Measurements from ENCODE around the gene QSOX2.

QSOX2 gene

GRCh38 chr9:136170006-136170901 lies 75.4 kb downstream of the QSOX2 start:
- no peak for DNase-seq (ENCODE audit: low read depth)
- H3K4me3 ChIP-seq (ENCODE audit: low read depth, low read length) = no peak overlapping the region
- peak; percentile 74 for TF ChIP-seq CTCF (IDR thresholded peaks at IDR 0.05; ENCODE audit: control insufficient read depth, extremely low read depth, insufficient read depth)

GRCh38 chr9:136169495-136169894 lies 76.1 kb downstream of the QSOX2 start:
- DNase-seq (ENCODE audit: low read depth) = no peak
- no peak for TF ChIP-seq CTCF (IDR thresholded peaks at IDR 0.05; ENCODE audit: control insufficient read depth, extremely low read depth, insufficient read depth)
- H3K4me3 ChIP-seq (ENCODE audit: low read depth, low read length) = no peak overlapping the region

- TF ChIP-seq CTCF (IDR thresholded peaks at IDR 0.05; ENCODE audit: control insufficient read depth, extremely low read depth, insufficient read depth) = no peak
- H3K4me3 ChIP-seq (ENCODE audit: low read depth, low read length) = no peak overlapping the region
- no peak for DNase-seq (ENCODE audit: low read depth)
These were observed 82.3 kb downstream of the QSOX2 start for GRCh38 chr9:136163248-136163850.

GRCh38 chr9:136160995-136161610 lies 84.5 kb downstream of the QSOX2 start:
- no peak for DNase-seq (ENCODE audit: low read depth)
- no peak overlapping the region for H3K4me3 ChIP-seq (ENCODE audit: low read depth, low read length)
- no peak for TF ChIP-seq CTCF (IDR thresholded peaks at IDR 0.05; ENCODE audit: control insufficient read depth, extremely low read depth, insufficient read depth)

GRCh38 chr9:136160381-136160841 lies 85.2 kb downstream of the QSOX2 start:
- no peak for TF ChIP-seq CTCF (IDR thresholded peaks at IDR 0.05; ENCODE audit: control insufficient read depth, extremely low read depth, insufficient read depth)
- no peak overlapping the region for H3K4me3 ChIP-seq (ENCODE audit: low read depth, low read length)
- no peak for DNase-seq (ENCODE audit: low read depth)

GRCh38 chr9:136159851-136160250 lies 85.8 kb downstream of the QSOX2 start:
- no peak for DNase-seq (ENCODE audit: low read depth)

More at GRCh38 chr9:136159851-136160250, 85.8 kb downstream of the QSOX2 start:
- no peak overlapping the region for H3K4me3 ChIP-seq (ENCODE audit: low read depth, low read length)
- no peak for TF ChIP-seq CTCF (IDR thresholded peaks at IDR 0.05; ENCODE audit: control insufficient read depth, extremely low read depth, insufficient read depth)
